NB4 (cell line): Measurements from ENCODE around the gene CTNNA3.

Experiments used
- POLR2A ChIP-seq: IDR thresholded peaks from 2 replicates; pipeline ENCODE4 v1.6.1; 2011; ENCODE audit warnings: mild to moderate bottlenecking; ENCODE audit not compliant: insufficient read length; ENCODE audit errors: extremely low read depth
- TF ChIP-seq, protein P1 (sequence below): IDR thresholded peaks from one replicate; pipeline ENCODE4 v1.5.1; 2012; ENCODE audit warnings: low read depth, low read length
- TF ChIP-seq, protein P2 (sequence below): IDR thresholded peaks from 2 replicates; pipeline ENCODE4 v1.6.1; 2011; ENCODE audit warnings: low read depth, low read length

DNA sequence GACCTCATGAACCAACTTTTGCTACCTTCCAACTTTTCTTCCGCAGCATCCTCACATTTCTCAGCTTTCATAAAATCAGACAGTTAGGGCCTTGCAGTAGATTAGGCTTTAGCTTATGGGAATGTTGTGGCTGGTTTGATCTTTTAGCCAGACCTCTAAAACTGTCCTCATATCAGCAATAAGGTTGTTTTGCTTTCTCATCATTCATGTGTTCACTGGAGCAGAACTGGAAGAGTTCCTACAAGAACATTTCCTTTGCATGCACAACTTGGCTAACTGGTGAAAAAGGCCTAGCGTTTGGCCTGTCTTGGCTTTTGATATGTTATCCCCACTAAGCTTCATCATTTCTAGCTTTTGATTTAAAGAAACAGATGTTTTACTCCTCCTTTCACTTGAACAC, 900.1 kb downstream of the CTNNA3 start:
- TF ChIP-seq, protein P1, sequence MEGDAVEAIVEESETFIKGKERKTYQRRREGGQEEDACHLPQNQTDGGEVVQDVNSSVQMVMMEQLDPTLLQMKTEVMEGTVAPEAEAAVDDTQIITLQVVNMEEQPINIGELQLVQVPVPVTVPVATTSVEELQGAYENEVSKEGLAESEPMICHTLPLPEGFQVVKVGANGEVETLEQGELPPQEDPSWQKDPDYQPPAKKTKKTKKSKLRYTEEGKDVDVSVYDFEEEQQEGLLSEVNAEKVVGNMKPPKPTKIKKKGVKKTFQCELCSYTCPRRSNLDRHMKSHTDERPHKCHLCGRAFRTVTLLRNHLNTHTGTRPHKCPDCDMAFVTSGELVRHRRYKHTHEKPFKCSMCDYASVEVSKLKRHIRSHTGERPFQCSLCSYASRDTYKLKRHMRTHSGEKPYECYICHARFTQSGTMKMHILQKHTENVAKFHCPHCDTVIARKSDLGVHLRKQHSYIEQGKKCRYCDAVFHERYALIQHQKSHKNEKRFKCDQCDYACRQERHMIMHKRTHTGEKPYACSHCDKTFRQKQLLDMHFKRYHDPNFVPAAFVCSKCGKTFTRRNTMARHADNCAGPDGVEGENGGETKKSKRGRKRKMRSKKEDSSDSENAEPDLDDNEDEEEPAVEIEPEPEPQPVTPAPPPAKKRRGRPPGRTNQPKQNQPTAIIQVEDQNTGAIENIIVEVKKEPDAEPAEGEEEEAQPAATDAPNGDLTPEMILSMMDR: no peak
- TF ChIP-seq POLR2A: no peak
- TF ChIP-seq, protein P2, sequence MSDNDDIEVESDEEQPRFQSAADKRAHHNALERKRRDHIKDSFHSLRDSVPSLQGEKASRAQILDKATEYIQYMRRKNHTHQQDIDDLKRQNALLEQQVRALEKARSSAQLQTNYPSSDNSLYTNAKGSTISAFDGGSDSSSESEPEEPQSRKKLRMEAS: no peak
